NB4 (cell line): ENCODE results near the gene GCK.

ENCODE experiments used
- MYC ChIP-seq: IDR thresholded peaks from 2 replicates; pipeline ENCODE4 v1.6.1; 2011; ENCODE audit warnings: low read depth, low read length
- POLR2A ChIP-seq: IDR thresholded peaks from 2 replicates; pipeline ENCODE4 v1.6.1; 2011; ENCODE audit warnings: mild to moderate bottlenecking; ENCODE audit not compliant: insufficient read length; ENCODE audit errors: extremely low read depth
- TF ChIP-seq, protein P1 (sequence below): IDR thresholded peaks from one replicate; pipeline ENCODE4 v1.5.1; 2012; ENCODE audit warnings: low read depth, low read length
- TF ChIP-seq, protein P2 (sequence below): IDR thresholded peaks from 2 replicates; pipeline ENCODE4 v1.6.1; 2011; ENCODE audit warnings: low read depth, low read length

DNA sequence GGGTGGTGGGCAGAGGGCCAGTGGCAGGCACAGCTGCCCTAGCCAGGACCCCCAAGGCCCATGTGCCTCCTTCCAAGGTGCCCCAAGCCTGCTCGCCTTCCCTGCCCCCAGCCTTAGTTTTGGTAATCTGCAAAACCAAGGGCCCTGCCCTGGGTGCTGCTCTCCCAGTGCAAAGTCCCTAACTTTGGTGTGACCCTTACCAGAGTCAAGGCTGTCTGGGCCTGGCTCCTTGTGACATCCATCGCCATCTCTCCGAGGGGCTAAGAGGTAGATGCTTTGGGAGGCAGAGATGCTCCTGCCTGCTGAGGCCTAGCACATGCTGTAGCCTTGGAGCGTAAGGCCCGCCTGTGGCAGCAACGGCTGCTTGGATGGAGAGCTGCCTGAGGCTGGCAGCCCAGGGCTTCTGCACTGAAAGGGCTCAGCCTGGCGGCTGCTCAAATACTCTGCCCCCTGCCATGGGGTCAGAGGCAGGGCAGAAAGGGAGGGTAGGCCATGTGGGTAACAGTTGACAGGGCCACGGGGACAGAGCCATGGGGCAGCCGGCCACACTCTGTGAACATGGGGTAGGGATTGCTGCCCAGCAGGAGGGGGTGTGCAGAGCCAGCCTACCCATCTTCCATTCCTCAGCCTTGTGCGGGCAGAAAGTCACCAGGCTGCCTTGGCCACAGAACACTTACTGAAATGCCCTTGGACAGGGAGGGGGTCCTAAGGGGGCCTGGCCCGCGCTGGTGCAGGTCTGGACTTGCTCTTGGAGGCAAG lies 30.2 kb downstream of the GCK start:
- TF ChIP-seq, protein P1, sequence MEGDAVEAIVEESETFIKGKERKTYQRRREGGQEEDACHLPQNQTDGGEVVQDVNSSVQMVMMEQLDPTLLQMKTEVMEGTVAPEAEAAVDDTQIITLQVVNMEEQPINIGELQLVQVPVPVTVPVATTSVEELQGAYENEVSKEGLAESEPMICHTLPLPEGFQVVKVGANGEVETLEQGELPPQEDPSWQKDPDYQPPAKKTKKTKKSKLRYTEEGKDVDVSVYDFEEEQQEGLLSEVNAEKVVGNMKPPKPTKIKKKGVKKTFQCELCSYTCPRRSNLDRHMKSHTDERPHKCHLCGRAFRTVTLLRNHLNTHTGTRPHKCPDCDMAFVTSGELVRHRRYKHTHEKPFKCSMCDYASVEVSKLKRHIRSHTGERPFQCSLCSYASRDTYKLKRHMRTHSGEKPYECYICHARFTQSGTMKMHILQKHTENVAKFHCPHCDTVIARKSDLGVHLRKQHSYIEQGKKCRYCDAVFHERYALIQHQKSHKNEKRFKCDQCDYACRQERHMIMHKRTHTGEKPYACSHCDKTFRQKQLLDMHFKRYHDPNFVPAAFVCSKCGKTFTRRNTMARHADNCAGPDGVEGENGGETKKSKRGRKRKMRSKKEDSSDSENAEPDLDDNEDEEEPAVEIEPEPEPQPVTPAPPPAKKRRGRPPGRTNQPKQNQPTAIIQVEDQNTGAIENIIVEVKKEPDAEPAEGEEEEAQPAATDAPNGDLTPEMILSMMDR: no peak
- no peak for TF ChIP-seq POLR2A
- TF ChIP-seq MYC: no peak
- TF ChIP-seq, protein P2, sequence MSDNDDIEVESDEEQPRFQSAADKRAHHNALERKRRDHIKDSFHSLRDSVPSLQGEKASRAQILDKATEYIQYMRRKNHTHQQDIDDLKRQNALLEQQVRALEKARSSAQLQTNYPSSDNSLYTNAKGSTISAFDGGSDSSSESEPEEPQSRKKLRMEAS: no peak
